Measurements from ENCODE around the gene C1QTNF6.
A peak's percentile ranks its signal among the peaks of the same experiment; 100 is the strongest.
"Not testable (repeated sequence)": the region's sequence is repeated elsewhere in the genome, so short reads cannot be mapped to it uniquely, and the experiment has no call there.

The C1QTNF6 gene

GRCh38 chr22:37187891-37188761 lies at the start of gene C1QTNF6:
Gene C1QTNF6, minus strand, starts transcription at chr22:37188247. Its CDS starts 34 bp downstream, at chr22:37188213.
- DNase-seq (ENCODE audit: low read depth, low spot score): peak; percentile 72

GRCh38 chr22:37235897-37236607 lies 48.0 kb upstream of the C1QTNF6 start:
- no peak for DNase-seq (ENCODE audit: low read depth, low spot score)

- DNase-seq (ENCODE audit: low read depth, low spot score): no peak
These were observed 47.0 kb upstream of the C1QTNF6 start for GRCh38 chr22:37234736-37235711.

GRCh38 chr22:37233751-37234631 lies 45.9 kb upstream of the C1QTNF6 start:
- DNase-seq (ENCODE audit: low read depth, low spot score): no peak

GRCh38 chr22:37233371-37233750 lies 45.3 kb upstream of the C1QTNF6 start:
- DNase-seq (ENCODE audit: low read depth, low spot score): not testable (repeated sequence)

GRCh38 chr22:37232140-37232998 lies 44.3 kb upstream of the C1QTNF6 start:
- no peak for DNase-seq (ENCODE audit: low read depth, low spot score)

GRCh38 chr22:37231406-37232139 lies 43.5 kb upstream of the C1QTNF6 start:
- no peak for DNase-seq (ENCODE audit: low read depth, low spot score)

- DNase-seq (ENCODE audit: low read depth, low spot score): no peak
These were observed 42.8 kb upstream of the C1QTNF6 start for GRCh38 chr22:37230673-37231405.

GRCh38 chr22:37229805-37230672 lies 42.0 kb upstream of the C1QTNF6 start:
- peak; percentile 58 for DNase-seq (ENCODE audit: low read depth, low spot score)

GRCh38 chr22:37229012-37229804 lies 41.2 kb upstream of the C1QTNF6 start:
- DNase-seq (ENCODE audit: low read depth, low spot score): peak; percentile 86

GRCh38 chr22:37228106-37229011 lies 40.3 kb upstream of the C1QTNF6 start:
- DNase-seq (ENCODE audit: low read depth, low spot score): peak; percentile 84

- DNase-seq (ENCODE audit: low read depth, low spot score): no peak
These were observed 38.5 kb upstream of the C1QTNF6 start for GRCh38 chr22:37226514-37226913.

- DNase-seq (ENCODE audit: low read depth, low spot score): no peak
These were observed 38.0 kb upstream of the C1QTNF6 start for GRCh38 chr22:37226087-37226486.

GRCh38 chr22:37225481-37225880 lies 37.4 kb upstream of the C1QTNF6 start:
- no peak for DNase-seq (ENCODE audit: low read depth, low spot score)

- DNase-seq (ENCODE audit: low read depth, low spot score): no peak
These were observed 36.8 kb upstream of the C1QTNF6 start for GRCh38 chr22:37224757-37225420.

Measured in astrocyte of the hippocampus (primary cell).